HG03045 (cell line): Measurements from ENCODE around the gene PNKP.

Experiments
- ATAC-seq: cut with Tn5 transposase; IDR thresholded peaks from one replicate; pipeline ENCODE4 v1.9.1; 2021; ENCODE audit warnings: mild to moderate bottlenecking, moderate library complexity; ENCODE audit not compliant: unreplicated experiment

The PNKP gene

GRCh38 chr19:49847731-49848696 lies 19.4 kb downstream of the PNKP start:
- no peak for ATAC-seq

GRCh38 chr19:49846408-49846807 lies 21.0 kb downstream of the PNKP start:
- ATAC-seq: no peak

- no peak for ATAC-seq
Observed at GRCh38 chr19:49845414-49845813, 22.0 kb downstream of the PNKP start.

- no peak for ATAC-seq
Observed at GRCh38 chr19:49844138-49845095, 23.0 kb downstream of the PNKP start.

- ATAC-seq: no peak
Observed at GRCh38 chr19:49843265-49843664, 24.1 kb downstream of the PNKP start.

GRCh38 chr19:49840736-49841249 lies 26.6 kb downstream of the PNKP start:
- ATAC-seq: no peak

- ATAC-seq: no peak
Observed at GRCh38 chr19:49840321-49840720, 27.1 kb downstream of the PNKP start.

- no peak for ATAC-seq
Observed at GRCh38 chr19:49839713-49840112, 27.7 kb downstream of the PNKP start.

GRCh38 chr19:49838885-49839588 lies 28.3 kb downstream of the PNKP start:
- no peak for ATAC-seq

- ATAC-seq: no peak
Observed at GRCh38 chr19:49837425-49837824, 30.0 kb downstream of the PNKP start.

- ATAC-seq: no peak
Observed at GRCh38 chr19:49837009-49837310, 30.4 kb downstream of the PNKP start.

GRCh38 chr19:49836176-49837008 lies 31.0 kb downstream of the PNKP start:
- no peak for ATAC-seq

GRCh38 chr19:49835562-49835961 lies 31.8 kb downstream of the PNKP start:
- no peak for ATAC-seq

- ATAC-seq: no peak
Observed at GRCh38 chr19:49833599-49833998, 33.8 kb downstream of the PNKP start.

- no peak for ATAC-seq
Observed at GRCh38 chr19:49832556-49832955, 34.8 kb downstream of the PNKP start.

- ATAC-seq: no peak
Observed at GRCh38 chr19:49831592-49831991, 35.8 kb downstream of the PNKP start.

- ATAC-seq: no peak
Observed at GRCh38 chr19:49830766-49831165, 36.6 kb downstream of the PNKP start.

GRCh38 chr19:49829721-49830120 lies 37.7 kb downstream of the PNKP start:
- no peak for ATAC-seq

GRCh38 chr19:49829200-49829599 lies 38.2 kb downstream of the PNKP start:
- ATAC-seq: no peak

- no peak for ATAC-seq
Observed at GRCh38 chr19:49827034-49827433, 40.3 kb downstream of the PNKP start.
